Adipose tissue (tissue), 3 donors: ENCODE results near the gene TMEM203. TPM values are rescaled to one million over a fixed set of nuclear protein-coding genes. Genes with fewer than 3 reads are reported as not detected.

Experiments
- H3K27ac ChIP-seq: one replicate; pipeline ENCODE4 v1.5.1; 2013; ENCODE audit warnings: low read depth, low read length
- WGBS, 3 donors: extraction: QIAGEN DNeasy Blood & Tissue Kit; methylation state at CpG; one replicate each; pipeline ENCODE4 v1.1.7; 2013; 5-methylcytosine and 5-hydroxymethylcytosine counted together
- polyA plus RNA-seq, 3 donors: library from polyadenylated mRNA; stranded (reverse); fragments of 200-250 nt; gene quantifications; one replicate each; pipeline ENCODE4 v1.2.3, GENCODE V29; 2013
- donor health status: healthy with polysubstance abuse.
- donor health status: Bipolar disorder and iron deficiency.
- donor health status: healthy.

TMEM203 gene, protein sequence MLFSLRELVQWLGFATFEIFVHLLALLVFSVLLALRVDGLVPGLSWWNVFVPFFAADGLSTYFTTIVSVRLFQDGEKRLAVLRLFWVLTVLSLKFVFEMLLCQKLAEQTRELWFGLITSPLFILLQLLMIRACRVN
- polyA plus RNA-seq, result 10 to 100 TPM; 16.8 to 23.5 (median 22.8) TPM

GRCh38 chr9:137205126-137206069, at the start of gene TMEM203, which contains the start of gene NDOR1:
TSS of gene TMEM203 (minus strand) at chr9:137205648. CDS start at chr9:137205414, 234 bp downstream.
TSS of gene NDOR1 (plus strand) at chr9:137205700. CDS start at chr9:137205778, 78 bp downstream.
- 0 to 1% (median 0%) methylated on average over 77 to 98 of the region's 98 CpGs for WGBS, 3 donors
- H3K27ac ChIP-seq, result no peak within 1 kb of the TSS

DNA sequence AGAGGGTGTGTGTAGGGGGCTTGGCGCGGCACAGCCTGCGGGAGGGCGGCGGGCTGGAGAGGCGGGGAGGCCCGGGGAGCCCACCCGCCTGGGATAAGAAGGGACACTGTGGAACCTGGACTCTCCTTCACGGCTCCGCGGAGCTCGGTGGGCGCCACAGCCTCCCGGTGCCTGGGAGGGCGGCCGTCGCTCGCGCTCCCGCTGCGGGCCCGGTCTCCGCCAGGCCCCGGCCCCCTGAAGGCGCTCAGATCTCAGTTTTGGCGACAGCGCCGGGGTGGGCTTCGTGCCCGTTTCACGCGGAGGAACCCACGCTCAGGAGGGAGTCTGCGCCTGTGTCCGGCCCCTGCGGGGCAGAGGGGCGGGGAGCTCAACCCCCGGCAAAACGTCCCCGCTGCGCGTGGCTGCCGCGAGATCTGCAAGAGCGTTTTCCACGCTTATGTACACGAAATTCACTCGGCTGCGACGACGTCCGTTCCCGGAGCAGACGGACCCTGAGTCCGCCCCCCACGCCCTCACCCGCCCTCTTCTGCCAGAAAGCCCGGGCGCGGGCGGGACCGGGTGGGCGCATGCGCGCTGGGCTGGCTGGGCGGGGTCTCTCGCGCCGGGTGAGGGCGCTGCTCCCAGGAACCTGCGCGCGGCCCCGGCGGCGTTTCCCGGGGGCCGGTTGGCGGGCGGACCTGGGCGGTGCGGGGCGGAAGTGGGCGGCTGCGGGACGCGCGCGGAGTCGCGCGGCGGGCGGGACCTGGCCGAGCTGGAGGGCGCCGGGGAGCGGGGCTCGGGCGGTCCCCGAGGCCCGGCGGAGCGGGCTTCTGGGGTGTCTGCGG, 49.4 kb upstream of the TMEM203 start, which contains the start of gene NELFB:
Gene NELFB, plus strand, starts transcription at position 704 of the 824 bp plus-strand sequence.
- WGBS, 3 donors, result 1 to 2% (median 2%) methylated on average over 89 to 105 of the region's 105 CpGs
- H3K27ac ChIP-seq, result no peak within 1 kb of the TSS

DNA sequence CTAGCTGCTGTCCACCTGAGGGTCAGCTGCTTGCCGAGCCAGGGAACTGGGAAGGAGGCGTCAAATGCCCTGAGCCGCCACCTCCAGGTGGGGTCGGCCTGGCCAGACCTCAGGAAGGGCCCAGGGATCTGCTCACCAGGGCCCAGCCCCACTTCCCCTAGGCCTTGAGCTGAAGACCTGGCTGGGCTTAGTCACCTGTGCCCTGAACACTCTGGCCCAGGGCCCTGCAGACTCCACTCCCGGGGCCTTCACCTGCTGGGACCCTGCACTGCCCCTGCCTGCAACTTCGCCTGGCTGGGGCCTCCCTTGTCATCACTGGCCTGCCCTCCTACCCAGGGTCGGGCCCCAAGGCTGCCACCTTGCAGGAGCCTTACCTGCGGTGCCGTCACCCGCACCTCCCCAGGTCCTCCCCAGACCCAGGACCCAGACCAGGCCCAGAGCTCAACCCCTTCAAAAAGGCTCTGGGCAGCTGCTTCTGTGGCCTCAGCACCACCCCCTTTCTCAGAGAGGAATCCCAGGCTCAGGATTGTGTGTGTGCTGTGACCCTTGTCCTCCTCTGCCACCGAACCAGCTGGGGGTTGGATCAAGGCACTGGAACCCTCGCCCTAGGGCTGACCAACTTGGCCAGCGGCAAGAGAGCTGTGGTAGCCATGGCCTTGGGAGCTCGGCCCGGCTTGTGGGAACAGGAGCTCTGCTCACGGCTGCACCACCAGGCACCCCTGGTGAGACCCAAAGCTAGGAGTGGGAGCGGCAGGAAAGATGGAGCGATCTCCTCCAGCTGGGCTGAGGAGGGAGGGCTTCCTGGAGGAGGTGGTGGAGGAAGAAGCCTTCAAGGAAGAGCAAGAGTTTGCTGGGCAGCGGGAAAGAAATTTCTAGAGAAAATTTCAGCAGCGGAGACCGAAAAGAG, 48.5 kb upstream of the TMEM203 start:
- H3K27ac ChIP-seq, result no peak overlapping the region
- 34 to 76% (median 66%) methylated on average over 21 of the region's 21 CpGs for WGBS, 3 donors

DNA sequence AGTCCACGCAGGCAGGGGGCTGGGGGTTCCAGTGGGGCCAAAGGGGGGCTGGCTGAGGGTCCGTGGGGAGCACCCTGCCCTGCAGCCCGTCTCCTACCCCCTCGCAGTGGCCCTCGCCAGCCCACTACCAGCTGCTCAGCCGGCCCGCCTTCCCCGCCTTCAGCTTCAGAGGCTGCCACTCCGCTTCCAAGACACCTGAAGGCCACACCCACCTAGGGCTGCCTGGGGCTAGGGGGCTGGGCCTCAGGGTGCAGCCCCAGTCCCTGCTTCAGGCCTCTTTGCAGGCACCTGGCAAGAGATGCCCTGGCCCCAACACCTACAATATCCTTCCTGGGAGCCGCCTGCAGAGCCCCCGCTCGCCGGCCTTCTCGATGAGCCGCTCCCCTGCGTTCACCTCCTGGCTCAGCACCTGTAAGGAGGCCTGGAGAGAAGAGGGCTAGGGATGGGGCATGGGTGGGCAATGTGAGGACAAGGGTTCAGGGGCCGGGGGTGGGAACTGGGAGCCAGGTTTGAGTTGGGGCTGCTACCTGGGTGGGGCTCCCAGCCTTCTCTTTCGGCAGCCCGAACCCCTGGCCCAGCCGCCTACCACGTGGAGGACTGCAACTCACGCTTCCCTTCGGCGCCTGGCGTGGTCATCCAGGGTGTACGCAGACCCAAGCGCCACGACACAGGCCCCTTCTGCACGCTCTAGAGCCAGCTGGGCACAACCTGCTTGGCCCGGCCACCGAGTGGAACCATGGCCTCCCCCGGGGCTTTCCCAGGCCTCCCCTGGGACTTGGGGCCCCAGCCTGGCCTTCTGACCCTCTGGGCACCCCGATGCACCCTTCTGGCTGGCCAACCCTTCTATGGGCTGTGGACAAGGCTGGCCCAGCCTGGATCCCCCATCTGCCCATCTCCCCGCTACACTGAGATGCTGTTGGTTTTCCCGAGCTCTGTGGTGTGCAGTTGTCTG, 47.4 kb upstream of the TMEM203 start:
- WGBS, 3 donors, result 77 to 91% (median 90%) methylated on average over 30 to 35 of the region's 35 CpGs
- no peak overlapping the region for H3K27ac ChIP-seq

DNA sequence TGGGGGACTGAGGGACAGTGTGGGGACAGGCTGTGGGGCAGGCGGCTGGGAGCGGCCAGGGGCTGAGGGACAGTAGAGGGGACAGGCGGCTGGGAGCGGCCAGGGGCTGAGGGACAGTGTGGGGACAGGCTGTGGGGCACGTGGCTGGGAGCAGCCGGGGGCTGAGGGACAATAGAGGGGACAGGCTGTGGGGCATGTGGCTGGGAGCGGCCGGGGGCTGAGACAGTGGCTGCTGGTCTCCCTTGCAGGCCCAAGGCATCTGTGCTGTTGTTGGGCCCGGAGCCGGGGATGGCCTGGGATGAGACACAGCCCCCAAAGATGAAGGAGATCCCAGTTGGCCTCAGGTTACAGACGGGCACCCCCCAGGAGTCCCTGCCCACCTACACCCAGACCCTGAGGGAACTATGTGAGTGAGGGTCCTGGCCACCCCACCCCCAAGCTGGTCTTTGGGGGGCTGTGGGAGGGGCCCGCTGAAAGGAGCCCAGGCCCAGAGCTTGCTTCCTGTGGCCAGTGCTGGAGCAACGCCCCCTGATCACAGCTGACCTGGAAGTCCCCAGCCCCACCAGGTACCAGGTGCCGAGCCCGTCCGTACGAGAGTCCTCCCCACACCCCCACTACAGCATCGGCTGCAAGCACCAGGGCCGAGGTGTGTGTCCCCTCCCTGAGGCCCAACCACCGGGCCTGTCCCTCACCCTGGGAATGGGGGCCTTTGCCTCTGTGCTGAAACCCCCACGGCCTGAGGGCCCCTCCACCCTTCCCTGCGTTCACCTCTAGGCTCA, 46.2 kb upstream of the TMEM203 start:
- no peak overlapping the region for H3K27ac ChIP-seq
- 84 to 95% (median 88%) methylated on average over 18 to 22 of the region's 22 CpGs for WGBS, 3 donors

DNA sequence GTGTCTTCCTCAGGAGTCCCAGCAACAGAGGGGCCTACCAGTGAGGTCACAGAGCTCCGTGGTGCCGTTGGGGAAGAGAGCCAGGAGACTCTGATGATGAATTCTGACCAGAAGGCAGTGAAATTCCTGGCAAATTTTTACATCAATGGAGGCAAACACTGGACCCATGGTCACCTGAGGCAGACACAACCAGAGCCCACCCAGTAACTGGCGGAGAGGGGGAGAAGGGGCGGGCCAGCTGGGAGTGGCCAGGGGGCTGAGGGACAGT, 45.7 kb upstream of the TMEM203 start, which contains the start of gene STPG3:
Gene STPG3, plus strand, starts transcription at position 93 of the 268 bp plus-strand sequence. Its CDS starts 1 bp downstream, at position 94.
- no peak within 1 kb of the TSS for H3K27ac ChIP-seq
- 50 to 74% (median 53%) methylated on average over 2 to 4 of the region's 4 CpGs for WGBS, 3 donors

GRCh38 chr9:137250329-137251193, 45.1 kb upstream of the TMEM203 start:
- 53 to 64% (median 61%) methylated on average over 12 to 18 of the region's 18 CpGs for WGBS, 3 donors
- H3K27ac ChIP-seq, result no peak overlapping the region

GRCh38 chr9:137247916-137248175, 42.4 kb upstream of the TMEM203 start:
- 83 to 93% (median 88%) methylated on average over 6 of the region's 6 CpGs for WGBS, 3 donors
- H3K27ac ChIP-seq, result no peak overlapping the region

DNA sequence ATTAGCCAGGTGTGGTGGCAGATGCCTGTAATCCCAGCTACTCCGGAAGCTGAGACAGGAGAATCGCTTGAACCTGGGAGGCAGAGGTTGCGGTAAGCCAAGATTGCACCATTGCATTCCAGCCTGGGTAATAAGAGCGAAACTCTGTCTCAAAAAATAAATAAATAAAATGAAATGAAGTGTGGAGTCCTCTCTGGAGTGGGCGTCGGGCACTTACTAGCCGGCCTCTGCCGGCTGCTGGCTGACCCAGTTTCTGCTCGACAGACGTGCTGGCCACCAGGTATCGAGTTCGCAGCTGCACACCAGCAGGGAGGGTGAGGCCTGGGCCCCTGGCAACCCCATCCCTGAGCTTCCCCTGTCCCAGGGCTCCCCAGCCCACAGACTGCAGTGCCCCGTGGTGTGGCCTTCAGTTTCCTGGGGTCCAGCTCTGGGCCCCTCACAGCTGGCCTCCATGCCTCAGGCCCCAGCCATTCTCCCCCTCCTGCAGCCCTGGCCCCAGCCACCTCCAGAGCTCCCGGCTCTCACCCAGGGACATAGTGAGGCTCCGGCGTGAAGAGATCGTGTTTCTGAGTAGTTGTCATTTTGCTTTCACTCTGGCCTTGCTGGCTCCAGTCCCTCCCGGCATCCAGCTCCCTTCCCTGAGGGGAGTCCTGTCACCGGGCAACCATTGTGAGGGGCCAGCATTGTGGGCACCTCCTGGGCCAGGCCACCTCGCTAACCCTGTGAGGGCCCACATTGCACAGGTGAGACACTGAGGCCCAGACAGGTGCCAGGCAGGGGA, 41.9 kb upstream of the TMEM203 start:
- 75 to 84% (median 77%) methylated on average over 20 of the region's 20 CpGs for WGBS, 3 donors
- no peak overlapping the region for H3K27ac ChIP-seq

DNA sequence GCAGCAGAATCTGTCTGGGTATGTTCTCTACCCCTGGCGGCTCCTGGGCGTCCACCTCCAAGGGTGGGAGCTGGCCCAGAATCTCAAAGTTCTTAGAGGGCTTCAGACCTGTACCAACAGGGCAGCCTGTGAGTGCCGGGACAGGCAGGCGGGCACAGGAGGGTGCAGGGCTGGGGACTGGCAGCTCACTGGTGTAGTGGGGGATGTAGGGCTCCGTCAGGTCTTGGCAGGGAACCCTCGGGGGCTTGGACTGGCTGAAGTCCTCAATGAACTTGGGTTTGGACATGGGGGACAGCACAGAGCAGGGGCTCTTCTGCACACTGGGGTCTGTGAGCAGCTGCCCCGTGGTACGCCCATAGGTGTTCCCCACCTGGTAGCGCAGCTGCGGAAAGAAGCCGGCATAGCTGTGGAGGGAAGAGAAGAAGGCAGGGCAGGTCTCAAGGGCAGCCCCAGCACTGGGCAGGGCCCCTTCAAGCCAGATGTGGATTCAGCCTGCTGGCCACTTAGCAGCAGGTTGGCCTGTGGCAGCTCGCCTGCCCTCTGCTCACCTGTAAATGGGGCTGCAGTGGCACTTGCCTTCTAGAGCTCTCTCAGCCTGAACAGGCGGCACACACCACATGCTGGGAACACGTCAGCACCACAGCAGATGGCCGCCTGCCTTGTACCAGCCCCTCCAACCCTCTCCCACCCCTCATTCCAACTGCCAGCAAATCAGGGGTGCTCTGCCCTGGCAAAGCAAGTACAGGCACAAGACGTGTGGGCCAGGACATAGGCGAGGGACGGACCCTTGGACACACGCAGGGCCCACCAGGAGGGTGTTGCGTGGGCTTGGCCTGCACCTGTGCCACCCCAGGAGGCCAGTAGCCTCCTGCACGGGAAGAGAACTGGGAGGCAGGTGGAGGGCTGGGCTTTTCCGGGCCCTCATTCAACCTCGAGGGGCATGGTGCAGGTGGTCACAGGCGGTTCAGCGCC, 40.3 kb upstream of the TMEM203 start:
- 88 to 92% (median 92%) methylated on average over 23 to 25 of the region's 25 CpGs for WGBS, 3 donors
- H3K27ac ChIP-seq, result no peak overlapping the region

GRCh38 chr9:137244486-137245449, 39.3 kb upstream of the TMEM203 start:
- H3K27ac ChIP-seq, result no peak overlapping the region
- 66 to 68% (median 67%) methylated on average over 33 to 36 of the region's 36 CpGs for WGBS, 3 donors

- H3K27ac ChIP-seq, result no peak overlapping the region
- 56 to 71% (median 68%) methylated on average over 15 of the region's 15 CpGs for WGBS, 3 donors
These were observed 38.4 kb upstream of the TMEM203 start for GRCh38 chr9:137243626-137244485.
